ENCODE results near the gene PRKCQ.
A peak's percentile ranks its signal among the peaks of the same experiment; 100 is the strongest.

The PRKCQ gene

DNA sequence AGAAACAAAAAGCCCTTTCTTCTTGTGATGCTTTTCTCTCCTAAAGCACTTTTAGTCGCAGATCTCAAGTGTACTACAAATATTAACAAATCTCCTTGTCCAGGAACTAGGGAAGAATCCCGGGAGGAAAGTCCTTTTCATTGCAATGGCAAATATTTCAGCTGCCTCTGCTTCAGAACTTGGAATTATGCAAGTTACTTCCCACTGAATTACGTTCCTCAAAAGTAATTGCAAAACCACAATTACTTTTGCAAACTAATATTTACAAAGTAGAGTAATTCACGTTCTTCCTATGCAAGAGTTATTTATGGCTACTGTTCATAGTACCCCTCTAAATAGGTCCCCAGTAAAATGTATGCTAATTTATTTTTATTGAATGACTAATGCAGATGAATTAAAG is 14.5 kb downstream of the PRKCQ start:
- no peak for DNase-seq

- DNase-seq = no peak
These were observed 15.7 kb downstream of the PRKCQ start for GRCh38 chr10:6564367-6564766.

GRCh38 chr10:6563731-6564130 is 16.3 kb downstream of the PRKCQ start:
- no peak for DNase-seq

- peak in 1 of 5 experiments; percentile 67 for DNase-seq
These were observed 17.0 kb downstream of the PRKCQ start for GRCh38 chr10:6563075-6563474.

- DNase-seq = no peak
These were observed 17.9 kb downstream of the PRKCQ start for GRCh38 chr10:6562221-6562620.

- DNase-seq = peak in 1 of 5 experiments; percentile 24
These were observed 18.5 kb downstream of the PRKCQ start for GRCh38 chr10:6561552-6561951.

DNA sequence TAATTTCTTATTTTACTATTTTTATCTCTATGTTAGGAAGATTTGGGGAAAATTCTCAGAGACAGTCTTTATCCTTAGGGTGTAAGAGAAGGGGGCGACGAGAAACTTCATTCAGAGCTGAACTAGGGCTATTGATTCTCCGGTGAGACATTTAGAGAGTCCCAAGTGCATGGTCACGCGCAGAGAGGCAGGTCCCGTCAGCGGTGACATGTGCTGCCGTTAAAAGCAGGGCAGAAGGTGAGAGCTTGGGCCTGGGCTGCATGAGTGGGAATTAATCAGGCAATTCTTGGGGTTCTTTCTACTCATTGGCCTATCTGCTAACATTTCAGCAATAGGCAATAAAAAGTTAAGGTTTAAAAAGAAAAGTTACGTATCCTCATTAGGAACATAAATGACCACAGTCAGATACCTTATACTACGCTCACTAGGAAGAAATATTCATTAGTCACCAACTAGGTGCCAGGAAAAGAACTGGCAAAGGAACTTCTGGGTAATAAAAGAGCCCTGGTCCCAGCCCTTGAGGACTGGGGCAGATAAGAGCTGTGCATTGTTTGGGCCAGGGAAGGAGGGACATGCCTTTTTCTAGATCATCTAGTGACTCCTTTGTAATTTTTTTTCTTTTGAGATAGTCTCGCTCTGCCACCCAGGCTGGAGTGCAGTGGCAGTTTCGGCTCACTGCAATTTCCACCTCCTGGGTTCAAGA is 21.2 kb downstream of the PRKCQ start:
- peak in 1 of 5 experiments; percentile 69 for DNase-seq

GRCh38 chr10:6558272-6558671 is 21.8 kb downstream of the PRKCQ start:
- peak in 2 of 5 experiments; percentile 61 to 95 for DNase-seq

DNA sequence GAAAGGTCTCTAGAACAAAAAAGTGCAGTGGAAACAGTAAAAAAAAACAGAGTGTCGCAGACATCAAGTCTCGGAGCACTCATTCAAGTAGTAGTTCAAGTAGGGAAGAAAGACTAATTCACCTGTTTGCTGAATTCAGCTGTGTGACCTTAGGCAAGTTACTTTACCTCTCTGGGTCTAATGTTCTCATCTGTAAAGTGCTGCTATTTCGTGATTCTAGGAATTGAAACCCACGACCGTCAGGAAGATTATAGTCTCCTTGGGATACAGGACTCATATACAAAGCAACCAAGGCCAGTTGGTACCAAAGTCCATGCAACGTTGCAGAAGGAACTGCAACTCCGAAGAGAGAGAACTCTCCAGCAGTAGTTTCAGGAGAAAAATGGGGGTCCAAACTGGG is 26.1 kb downstream of the PRKCQ start:
- DNase-seq = no peak

DNA sequence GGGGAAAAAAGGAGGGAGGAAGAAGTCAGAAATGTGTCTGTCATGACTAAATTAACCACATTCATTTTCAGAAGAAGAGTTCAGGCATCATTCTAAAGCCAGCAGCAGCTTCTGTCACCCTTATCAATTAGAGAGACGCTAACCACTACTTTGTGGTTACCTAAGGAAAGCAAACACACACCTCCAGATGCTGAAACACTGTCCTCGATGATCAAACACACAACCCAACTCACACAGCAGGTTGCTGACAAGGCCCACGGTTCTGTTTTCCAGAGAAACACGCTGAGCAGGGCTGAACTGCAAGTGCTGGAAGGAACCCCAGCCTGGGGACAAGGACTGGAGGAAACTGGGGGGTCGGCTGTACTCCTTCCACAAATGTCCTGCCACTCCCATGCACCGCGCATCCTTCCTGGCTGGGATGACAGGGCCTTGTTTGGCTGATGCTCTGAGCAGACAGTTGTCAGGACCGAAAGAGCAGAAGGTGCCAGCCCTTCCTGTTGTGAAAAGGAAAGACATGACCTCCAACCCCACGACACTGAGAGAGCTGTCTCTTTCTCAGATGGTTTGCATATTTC is 36.6 kb downstream of the PRKCQ start:
- DNase-seq = peak in 4 of 5 experiments; percentile 22 to 98 (median 48)

DNA sequence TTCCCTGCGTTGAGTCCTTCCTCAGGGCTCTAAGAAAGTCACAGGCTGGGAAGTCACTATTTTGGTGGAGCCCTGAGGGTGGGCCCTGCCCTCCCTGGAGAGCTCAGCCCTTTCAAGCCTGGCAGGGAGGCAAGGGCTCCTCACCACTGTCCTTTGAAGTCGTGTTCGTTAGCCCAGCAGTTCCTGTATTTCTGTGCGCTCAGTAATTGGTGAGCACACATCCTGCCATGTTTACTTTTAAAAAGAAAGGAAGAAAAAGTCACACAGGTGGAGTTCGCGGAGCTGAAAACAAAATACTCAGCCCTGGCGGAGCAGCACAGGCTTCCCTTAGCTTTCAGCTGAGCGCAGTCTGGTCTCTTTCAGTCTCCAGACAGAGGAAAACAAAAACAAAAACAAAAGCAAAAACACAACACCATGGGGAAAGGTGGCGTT is 37.1 kb downstream of the PRKCQ start:
- DNase-seq = peak in 3 of 5 experiments; percentile 48 to 89 (median 55)

GRCh38 chr10:6539833-6540232 is 40.2 kb downstream of the PRKCQ start:
- DNase-seq = no peak

- no peak for DNase-seq
These were observed 42.3 kb downstream of the PRKCQ start for GRCh38 chr10:6537770-6538169.

DNA sequence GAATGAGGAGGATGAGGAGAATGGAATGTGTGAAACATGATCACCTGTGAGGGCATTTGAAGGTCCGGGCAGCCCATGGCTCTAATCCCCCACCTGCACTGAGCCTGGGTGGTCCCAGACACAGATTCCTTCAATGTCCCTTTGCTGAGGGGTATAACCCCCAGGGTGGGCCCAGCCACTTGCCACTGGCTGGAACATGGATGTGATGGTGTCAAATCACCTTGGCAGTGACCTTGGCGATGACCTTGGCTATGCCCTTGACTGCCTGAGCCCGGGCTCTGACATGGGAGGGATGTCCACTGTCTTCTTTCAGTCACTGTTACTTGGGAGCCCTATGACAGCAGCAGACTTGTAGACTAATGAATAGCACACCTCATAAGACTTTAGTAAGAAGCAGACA is 44.0 kb downstream of the PRKCQ start:
- DNase-seq = no peak

DNA sequence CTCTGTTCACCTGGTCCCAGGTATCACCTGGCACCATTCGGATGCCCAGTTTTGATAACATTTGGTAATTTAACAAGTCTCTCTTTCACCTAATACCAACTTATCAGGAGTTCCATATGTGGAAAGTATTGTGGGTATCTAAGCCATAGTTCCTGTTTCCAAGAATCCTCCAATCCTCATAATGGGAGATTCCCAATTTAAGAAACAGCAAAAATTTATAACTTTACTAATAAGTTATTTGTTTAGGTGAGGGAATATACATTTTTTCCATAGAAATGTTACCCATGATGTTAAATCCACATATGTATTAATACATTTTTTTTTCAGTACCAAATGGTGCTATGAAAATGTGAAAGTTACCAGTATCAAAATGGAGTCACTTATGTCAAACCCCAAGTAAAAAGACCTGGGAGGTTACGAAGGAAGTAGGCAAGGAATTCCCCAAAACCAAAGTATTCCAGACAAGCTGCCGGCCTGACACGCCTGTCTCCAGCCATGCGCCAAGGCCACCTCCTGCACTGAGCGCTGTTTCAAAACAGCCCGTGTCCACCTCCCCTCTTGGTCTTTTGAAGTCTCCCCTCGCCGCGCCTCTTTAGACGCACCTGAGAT is 44.8 kb downstream of the PRKCQ start:
- DNase-seq = no peak

- DNase-seq = peak in 1 of 5 experiments; percentile 52
These were observed 47.8 kb downstream of the PRKCQ start for GRCh38 chr10:6532321-6532720.

- peak in 1 of 5 experiments; percentile 24 for DNase-seq
These were observed 49.1 kb downstream of the PRKCQ start for GRCh38 chr10:6530966-6531365.

- DNase-seq = peak; percentile 31 to 95 (median 62)
These were observed 49.8 kb downstream of the PRKCQ start for GRCh38 chr10:6530211-6530840.

DNA sequence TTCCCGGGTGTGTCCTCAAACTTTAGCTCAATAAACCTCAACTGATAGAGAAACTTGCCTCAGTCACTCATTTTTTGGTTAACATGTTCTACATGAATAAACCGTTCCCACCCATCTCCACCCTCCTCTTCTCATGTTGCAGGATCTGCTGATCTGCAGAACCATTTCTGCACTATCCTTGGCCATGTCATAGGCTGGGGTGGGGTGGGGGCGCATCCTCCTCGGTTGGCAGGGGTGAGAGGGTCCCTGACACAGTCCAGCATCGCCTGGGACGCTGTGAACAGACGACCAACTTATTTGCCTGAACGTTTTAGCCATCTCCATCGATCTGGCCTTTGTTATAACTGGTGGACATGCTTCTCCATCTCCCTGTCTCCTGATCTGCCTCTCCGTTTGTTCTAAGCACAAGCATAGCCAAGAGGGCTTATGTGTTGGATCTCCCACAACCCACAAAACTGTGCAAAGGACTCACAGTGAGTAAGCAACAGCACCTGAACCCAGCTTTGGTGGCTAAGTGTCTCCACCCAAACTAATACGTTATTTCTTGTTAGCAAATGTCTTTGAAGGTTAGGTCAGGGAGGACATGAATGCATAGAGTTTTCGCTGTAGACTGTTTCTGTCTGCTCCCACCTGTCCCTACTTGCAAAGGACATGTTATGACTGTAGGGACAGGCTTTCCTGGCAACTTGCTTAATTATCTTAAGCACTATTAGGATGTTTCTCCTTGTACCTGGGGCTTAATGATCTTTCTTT is 51.7 kb downstream of the PRKCQ start:
- DNase-seq = peak in 1 of 5 experiments; percentile 28

DNA sequence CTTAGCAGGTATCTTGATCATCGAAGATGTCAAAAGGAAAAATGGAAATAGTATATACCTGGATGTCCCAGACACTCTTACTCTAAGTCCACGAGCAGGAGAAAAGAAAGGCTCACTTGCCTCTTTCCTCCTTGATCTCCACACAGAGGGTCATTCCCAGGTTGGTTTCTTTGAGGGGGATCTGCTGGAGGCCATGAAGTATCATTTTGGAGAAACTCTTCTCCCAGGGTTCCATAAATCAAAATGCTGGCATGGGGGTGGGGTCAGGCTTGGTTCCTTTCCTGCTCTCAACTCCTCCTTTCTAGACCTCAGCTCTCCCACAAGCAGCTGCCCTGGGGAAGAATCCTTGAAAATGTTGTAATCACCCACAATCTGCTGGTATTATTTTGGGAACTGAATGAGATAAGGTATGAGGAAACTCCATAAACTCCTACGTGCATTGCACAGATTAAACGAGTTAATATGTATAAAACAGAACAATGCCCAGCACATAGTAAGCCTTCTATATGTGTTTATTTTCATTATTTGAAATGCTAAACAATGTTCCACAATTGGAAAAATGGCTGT is 54.4 kb downstream of the PRKCQ start:
- DNase-seq = no peak

DNA sequence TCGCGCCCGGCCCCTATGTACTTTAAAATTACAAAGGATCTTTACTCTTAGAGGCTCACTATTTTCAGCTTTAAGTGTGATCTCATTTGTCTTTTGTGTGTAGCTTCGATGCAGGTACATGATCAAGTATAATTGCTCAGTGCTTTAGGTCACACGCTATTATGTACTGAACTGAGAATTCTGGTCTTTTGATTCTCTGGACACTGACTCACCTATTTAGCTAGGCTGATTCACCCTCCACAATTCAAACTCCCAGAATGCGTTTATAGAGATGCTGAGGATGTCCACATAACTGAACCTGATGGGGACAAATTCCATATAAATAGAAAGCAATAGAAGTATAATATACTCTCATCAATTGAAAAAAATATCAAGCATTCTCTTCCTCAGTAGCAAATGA is 57.8 kb downstream of the PRKCQ start:
- no peak for DNase-seq

DNA sequence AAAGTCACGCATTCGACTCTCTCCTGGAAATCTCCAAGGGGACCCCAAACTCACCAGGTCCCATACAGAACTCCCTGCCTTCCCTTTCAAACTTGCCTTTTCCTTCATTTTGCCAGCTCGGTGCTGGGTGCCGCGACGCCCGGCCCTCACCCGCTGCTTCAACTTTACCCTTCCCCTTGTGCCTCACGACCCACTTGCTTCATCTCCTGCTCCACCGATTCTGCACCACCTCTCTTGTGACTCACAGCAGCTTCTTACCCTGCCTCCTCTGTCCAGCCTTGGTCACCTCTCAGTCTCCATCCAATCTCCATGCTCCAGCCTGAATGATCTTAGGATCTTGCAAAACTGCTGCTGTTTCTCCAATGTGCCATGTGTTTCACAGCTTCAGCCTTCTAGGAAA is 59.9 kb downstream of the PRKCQ start:
- no peak for DNase-seq
